HUES6 (cell line): ENCODE results near the gene USH2A.

Experiments used
- H3K27ac ChIP-seq: 2 replicates; pipeline ENCODE4 v1.7.0; 2013; ENCODE audit warnings: low read depth, mild to moderate bottlenecking, low read length, inconsistent platforms
- H3K27me3 ChIP-seq: 2 replicates; pipeline ENCODE4 v1.6.1; 2013; ENCODE audit warnings: low read length; ENCODE audit not compliant: control insufficient read depth, insufficient read depth
- H3K36me3 ChIP-seq: 2 replicates; pipeline ENCODE4 v1.6.1; 2013; ENCODE audit warnings: low read length; ENCODE audit not compliant: control insufficient read depth, insufficient read depth
- H3K4me1 ChIP-seq: 2 replicates; pipeline ENCODE4 v1.6.1; 2013; ENCODE audit warnings: low read length; ENCODE audit not compliant: control insufficient read depth, insufficient read depth
- H3K4me3 ChIP-seq: 2 replicates; pipeline ENCODE4 v1.5.1; 2013; ENCODE audit warnings: low read depth, low read length
- H3K9ac ChIP-seq: one replicate; pipeline ENCODE4 v1.6.1; 2013; ENCODE audit warnings: mild to moderate bottlenecking, low read length
- H3K9me3 ChIP-seq: 2 replicates; pipeline ENCODE4 v1.6.1; 2013; ENCODE audit warnings: low read depth, low read length; ENCODE audit not compliant: control insufficient read depth, insufficient read depth

The USH2A gene

GRCh38 chr1:216238844-216239243 is 184.4 kb downstream of the USH2A start:
- no peaks in the 10 kb centered on the region for H3K27me3 ChIP-seq
- no peak overlapping the region for H3K9ac ChIP-seq
- H3K36me3 ChIP-seq, result no peaks in the 10 kb centered on the region
- H3K27ac ChIP-seq, result no peak overlapping the region
- no peak overlapping the region for H3K4me3 ChIP-seq
- H3K4me1 ChIP-seq, result peaks cover 3% of the 10 kb centered on the region; the same call in 1 of the 2 replicates
- no peaks in the 10 kb centered on the region for H3K9me3 ChIP-seq

GRCh38 chr1:216237927-216238542 is 185.2 kb downstream of the USH2A start:
- Histone ChIP-seq H3K36me3 (no peaks in the 10 kb centered on the region), H3K27ac (no peak overlapping the region), H3K9me3 (no peaks in the 10 kb centered on the region), H3K4me3 (no peak overlapping the region), H3K27me3 (no peaks in the 10 kb centered on the region), H3K9ac (no peak overlapping the region), H3K4me1 (peaks cover 3% of the 10 kb centered on the region; the same call in 1 of the 2 replicates)

- no peak overlapping the region for H3K27ac ChIP-seq
- H3K4me1 ChIP-seq, result peaks cover 6% of the 10 kb centered on the region; the same call in 1 of the 2 replicates
- H3K9ac ChIP-seq, result no peak overlapping the region
- no peaks in the 10 kb centered on the region for H3K36me3 ChIP-seq
- H3K9me3 ChIP-seq, result no peaks in the 10 kb centered on the region
- H3K27me3 ChIP-seq, result no peaks in the 10 kb centered on the region
- no peak overlapping the region for H3K4me3 ChIP-seq
Measured at GRCh38 chr1:216224233-216224632, 199.0 kb downstream of the USH2A start.

- no peak overlapping the region for H3K4me3 ChIP-seq
- H3K9me3 ChIP-seq, result no peaks in the 10 kb centered on the region
- H3K4me1 ChIP-seq, result peaks cover 6% of the 10 kb centered on the region; the same call in 1 of the 2 replicates
- H3K27ac ChIP-seq, result no peak overlapping the region
- H3K36me3 ChIP-seq, result no peaks in the 10 kb centered on the region
- no peak overlapping the region for H3K9ac ChIP-seq
- no peaks in the 10 kb centered on the region for H3K27me3 ChIP-seq
Measured at GRCh38 chr1:216223486-216223885, 199.8 kb downstream of the USH2A start.

GRCh38 chr1:216222288-216222687 is 201.0 kb downstream of the USH2A start:
- H3K4me3 ChIP-seq, result no peak overlapping the region
- H3K9ac ChIP-seq, result no peak overlapping the region

GRCh38 chr1:216221260-216221700 is 202.0 kb downstream of the USH2A start:
- Histone ChIP-seq H3K9me3 (no peaks in the 10 kb centered on the region), H3K27me3 (no peaks in the 10 kb centered on the region), H3K4me3 (peak overlapping the region; percentile 48), H3K27ac (no peak overlapping the region), H3K4me1 (peaks cover 6% of the 10 kb centered on the region; the same call in 1 of the 2 replicates), H3K36me3 (no peaks in the 10 kb centered on the region), H3K9ac (no peak overlapping the region)

More at GRCh38 chr1:216222288-216222687, 201.0 kb downstream of the USH2A start:
- Histone ChIP-seq H3K9me3 (no peaks in the 10 kb centered on the region), H3K36me3 (no peaks in the 10 kb centered on the region), H3K27me3 (no peaks in the 10 kb centered on the region), H3K4me1 (peaks cover 6% of the 10 kb centered on the region; the same call in 1 of the 2 replicates), H3K27ac (no peak overlapping the region)

- H3K27me3 ChIP-seq, result no peaks in the 10 kb centered on the region
- no peak overlapping the region for H3K27ac ChIP-seq
- no peaks in the 10 kb centered on the region for H3K9me3 ChIP-seq
- H3K4me1 ChIP-seq, result peaks cover 3% of the 10 kb centered on the region; the same call in 1 of the 2 replicates
- no peaks in the 10 kb centered on the region for H3K36me3 ChIP-seq
- no peak overlapping the region for H3K9ac ChIP-seq
- H3K4me3 ChIP-seq, result no peak overlapping the region
Measured at GRCh38 chr1:216216305-216216704, 206.9 kb downstream of the USH2A start.

- Histone ChIP-seq H3K9me3 (no peaks in the 10 kb centered on the region), H3K27ac (no peak overlapping the region), H3K9ac (no peak overlapping the region), H3K4me3 (no peak overlapping the region), H3K4me1 (no peaks in the 10 kb centered on the region), H3K36me3 (no peaks in the 10 kb centered on the region), H3K27me3 (no peaks in the 10 kb centered on the region)
Measured at GRCh38 chr1:216215169-216215568, 208.1 kb downstream of the USH2A start.

- H3K36me3 ChIP-seq, result no peaks in the 10 kb centered on the region
- no peaks in the 10 kb centered on the region for H3K9me3 ChIP-seq
- H3K4me3 ChIP-seq, result no peak overlapping the region
- H3K4me1 ChIP-seq, result no peaks in the 10 kb centered on the region
- no peaks in the 10 kb centered on the region for H3K27me3 ChIP-seq
- H3K9ac ChIP-seq, result no peak overlapping the region
- no peak overlapping the region for H3K27ac ChIP-seq
Measured at GRCh38 chr1:216212826-216213225, 210.4 kb downstream of the USH2A start.

- Histone ChIP-seq H3K36me3 (no peaks in the 10 kb centered on the region), H3K9me3 (no peaks in the 10 kb centered on the region), H3K27me3 (no peaks in the 10 kb centered on the region), H3K4me1 (no peaks in the 10 kb centered on the region), H3K27ac (no peak overlapping the region), H3K9ac (no peak overlapping the region), H3K4me3 (no peak overlapping the region)
Measured at GRCh38 chr1:216210081-216210480, 213.2 kb downstream of the USH2A start.

GRCh38 chr1:216209125-216209524 is 214.1 kb downstream of the USH2A start:
- no peaks in the 10 kb centered on the region for H3K9me3 ChIP-seq
- H3K27me3 ChIP-seq, result no peaks in the 10 kb centered on the region
- no peak overlapping the region for H3K27ac ChIP-seq
- H3K9ac ChIP-seq, result no peak overlapping the region
- no peaks in the 10 kb centered on the region for H3K4me1 ChIP-seq
- no peak overlapping the region for H3K4me3 ChIP-seq
- H3K36me3 ChIP-seq, result no peaks in the 10 kb centered on the region
